ENCODE measurements around the gene C6orf132.
A peak's percentile ranks its signal among the peaks of the same experiment; 100 is the strongest.

Gene C6orf132

DNA sequence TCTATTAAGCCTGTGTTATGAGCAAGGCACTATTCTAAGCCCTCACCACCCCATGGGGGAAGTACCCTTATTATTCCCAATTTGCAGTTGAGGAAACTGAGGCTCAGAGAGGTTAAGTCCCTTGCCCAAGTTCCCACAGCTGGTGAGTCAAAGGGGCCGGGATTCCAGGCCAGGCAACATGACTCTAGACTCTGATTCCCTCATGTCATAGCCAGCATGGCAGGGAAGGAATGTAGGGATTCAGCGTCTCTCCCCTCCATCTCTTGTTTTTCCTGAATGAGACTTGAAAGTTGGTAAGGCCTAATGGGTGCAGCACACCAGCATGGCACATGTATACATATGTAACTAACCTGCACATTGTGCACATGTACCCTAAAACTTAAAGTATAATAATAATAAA lies 6.7 kb downstream of the C6orf132 start:
- no peak for DNase-seq

DNA sequence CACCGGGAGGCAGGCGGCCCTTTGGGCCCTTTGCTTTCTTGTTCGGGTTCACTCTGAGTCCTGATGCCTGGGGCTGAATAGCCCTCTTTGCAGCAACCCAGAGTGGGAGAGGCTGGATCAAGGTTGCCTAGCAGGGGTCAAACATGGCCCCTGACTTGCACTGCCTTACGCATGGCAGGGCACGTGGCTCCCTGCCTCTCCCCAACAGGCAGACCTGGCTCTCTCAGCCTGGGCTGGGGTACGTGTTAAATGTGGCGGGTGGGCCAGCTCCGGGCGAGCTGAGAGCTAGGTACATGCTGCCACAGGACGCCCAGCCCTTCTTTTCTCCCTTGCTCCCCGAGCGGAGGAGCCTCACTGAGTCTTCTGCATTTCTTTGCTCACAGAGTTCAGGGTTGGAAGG lies 7.3 kb downstream of the C6orf132 start:
- DNase-seq: no peak

DNA sequence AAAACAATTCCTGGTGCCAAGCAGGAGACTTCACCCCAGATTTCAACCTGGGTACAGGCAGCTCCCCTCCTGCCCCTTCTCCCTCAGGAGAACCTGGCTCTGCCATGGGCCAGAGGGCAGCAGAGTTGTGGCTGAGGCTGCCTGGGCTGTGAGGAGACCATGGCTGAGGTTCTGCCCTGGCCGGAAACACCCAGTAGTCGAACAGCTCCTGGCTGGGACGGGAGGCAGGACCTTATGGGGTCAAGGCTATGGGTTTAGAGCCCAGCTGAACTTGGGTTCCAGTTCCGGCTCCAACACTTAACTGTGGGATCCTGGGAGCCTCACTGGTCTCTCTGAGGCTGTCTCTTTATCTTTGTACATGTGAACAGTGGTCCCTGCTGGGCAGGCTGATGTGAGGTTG lies 8.5 kb downstream of the C6orf132 start:
- no peak for DNase-seq

DNA sequence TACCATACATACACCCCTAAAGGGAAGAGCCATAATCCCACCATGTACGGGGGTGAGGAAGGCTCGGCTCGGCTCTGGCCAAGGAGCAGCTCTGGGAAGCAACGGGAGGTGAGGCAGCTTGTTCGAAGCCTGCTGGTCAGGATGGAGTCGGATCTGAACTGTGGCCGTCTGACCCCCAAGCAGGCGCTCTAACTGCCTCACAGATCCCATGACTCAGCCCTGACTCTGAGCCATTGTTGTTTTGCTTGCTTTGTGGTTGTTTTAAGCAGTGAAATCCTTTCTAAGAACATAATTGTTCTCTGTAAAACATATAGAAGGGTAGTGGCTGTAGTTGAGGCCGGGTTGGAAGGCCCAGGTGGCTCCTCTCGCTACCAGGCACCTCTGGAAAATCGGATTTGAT lies 10.9 kb downstream of the C6orf132 start:
- no peak for DNase-seq

DNA sequence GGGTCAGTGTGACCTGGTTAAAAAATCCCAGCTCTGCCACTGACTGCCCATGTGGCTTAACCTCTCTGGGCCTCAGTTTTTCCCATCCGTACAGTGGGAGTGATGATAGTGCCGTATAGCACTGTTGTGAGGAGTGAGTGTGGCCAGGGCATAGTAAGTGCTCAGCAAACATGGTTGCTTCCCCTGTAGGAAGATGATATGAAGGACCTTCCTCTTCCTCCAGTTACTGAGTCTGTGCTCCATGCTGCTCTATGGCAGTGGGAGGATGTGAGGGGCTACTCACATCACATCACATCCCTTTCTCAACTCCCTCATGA lies 13.1 kb downstream of the C6orf132 start:
- DNase-seq: no peak

DNA sequence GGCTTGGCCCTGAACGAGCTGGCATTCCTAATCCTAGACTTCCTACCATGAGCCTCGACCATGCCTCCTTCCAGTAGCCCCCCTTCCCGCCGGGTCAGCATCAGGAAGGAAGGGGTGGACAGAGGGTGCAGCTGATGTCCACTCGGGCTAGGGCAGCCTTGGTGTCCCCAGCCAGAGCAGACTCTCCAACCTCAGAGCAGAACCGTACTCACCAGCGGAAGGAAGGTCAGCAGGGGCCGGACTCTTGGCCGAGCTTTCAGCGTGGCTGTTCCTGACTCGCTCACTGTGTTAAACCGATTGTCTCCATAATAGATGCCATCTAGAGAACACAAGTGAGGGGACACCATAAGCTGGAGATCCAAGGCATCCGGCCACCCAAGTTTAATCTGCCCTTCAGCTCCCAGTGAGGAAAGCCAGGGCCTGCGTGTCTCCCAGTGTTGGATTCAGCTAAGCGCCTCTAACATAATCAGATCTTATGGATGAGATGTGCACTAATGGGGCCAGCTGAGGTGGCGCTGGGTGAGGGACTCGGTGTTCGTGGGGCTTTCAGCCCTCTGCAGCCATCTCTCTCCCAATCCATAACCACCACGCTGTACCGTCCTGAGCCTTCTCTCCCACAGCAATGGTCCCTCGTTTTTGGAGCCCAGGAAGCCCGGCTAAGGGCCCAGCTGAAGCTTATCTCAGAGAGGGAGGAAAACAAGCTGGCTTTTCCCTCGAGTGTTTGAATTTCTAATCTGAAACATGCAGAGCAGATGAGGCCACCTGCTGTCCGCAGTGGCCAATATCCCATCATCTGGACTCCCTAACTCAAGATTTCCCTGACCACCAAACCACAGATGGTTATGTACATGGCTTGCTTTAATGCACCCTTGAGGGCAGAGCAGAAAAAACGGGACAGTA lies 13.7 kb downstream of the C6orf132 start:
- DNase-seq: no peak

DNA sequence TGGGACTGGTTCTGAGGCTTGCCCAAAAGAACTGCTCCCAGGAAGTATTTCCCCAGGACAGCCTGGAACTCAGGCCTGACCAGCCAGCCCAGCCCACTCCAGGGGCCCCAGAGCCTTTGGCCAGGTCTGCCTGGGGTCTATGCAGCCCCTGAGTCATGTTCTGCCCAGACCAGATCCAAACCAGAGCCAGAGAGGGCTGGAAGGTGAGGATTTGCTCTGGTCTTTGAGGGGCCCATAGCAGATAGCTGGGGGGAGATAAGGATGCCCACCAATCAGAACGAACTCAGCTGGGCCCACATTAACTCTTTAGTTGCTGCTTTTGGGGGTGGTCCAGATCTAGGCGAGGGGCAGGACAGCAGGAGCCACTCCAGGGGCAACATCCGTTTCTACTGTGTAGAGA lies 16.8 kb downstream of the C6orf132 start:
- no peak for DNase-seq

DNA sequence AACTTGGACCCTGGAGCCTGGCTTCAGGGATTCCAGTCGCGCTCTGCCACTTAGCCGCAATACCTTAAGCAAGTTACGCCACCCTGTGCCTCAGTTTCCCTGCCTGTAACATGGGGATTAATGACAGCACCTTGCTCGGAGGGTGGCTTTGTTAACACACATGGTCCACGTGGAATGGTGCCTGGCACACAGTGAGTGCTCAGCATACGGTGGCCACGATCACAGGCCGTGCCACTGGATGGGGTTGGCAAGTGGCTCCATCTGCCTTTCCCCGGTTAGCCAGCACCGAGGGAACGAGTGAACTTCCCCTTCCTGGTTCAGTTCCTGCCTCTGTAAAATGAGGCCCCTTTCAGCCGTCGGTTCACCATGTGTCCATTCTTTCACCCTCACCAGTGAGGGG lies 17.2 kb downstream of the C6orf132 start:
- no peak for DNase-seq

DNA sequence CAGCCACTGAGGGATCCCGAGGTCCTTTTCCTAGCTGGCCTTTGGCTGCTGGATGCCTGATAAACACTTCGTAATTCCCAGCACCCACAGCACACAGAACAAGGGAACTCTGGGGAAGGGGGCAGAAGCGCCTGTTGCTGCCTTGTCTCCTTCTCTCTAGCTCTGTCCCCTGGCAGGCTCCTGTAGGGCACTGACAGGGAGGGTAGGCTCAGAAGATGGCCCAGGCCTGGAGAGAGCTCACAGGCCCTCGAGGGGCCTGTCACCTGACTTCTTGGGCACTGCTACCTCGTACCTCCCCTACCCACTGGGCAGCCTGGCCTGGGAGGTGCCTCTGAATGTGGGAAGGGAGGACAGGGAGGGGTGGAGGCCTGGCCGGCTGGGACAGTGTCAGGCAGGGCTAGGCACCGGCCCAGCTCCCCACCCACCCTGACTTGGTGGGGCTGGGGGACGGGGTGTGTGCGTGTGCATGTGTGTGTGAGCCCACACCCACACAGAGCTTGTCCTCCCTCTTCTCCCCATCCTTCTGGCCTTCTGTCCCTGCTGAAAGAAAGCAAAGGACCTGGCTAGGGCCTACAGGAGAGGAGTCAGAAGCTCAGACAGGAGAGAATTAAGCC lies 18.1 kb downstream of the C6orf132 start:
- DNase-seq: no peak

DNA sequence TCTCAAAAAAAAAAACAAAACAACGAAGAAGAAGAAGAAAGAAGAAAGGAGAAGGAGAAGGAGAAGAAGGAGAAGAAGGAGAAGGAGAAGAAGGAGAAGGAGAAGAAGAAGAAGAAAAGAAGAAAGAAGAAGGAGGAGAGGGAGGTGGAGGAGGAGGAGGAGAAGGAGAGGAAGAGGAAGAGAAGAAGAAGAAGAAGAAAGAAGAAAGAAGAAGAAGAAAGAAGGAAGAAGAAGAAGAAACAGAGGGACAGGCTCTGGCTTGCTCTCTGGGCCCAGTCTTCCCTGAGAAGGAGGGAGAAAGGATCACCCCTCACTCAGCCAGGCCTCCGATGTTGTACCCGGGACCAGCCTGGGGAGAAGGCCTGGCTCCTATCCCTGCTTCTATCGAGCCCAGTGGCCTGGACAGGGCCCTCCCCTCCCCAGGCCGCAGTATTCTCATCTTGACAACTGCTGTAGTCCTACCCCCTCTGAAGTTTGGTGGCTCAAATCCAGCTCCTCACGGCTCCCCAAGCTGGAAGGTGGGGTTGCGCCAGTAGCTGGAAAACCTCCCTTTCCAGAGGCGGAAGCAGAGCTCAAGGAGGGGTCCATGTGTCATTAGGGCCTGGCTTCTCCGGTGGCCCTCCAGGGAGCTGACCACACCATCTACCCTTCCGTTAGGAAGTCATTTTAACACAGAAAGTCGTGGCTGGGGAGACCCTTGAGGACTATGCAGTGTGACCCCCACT lies 18.9 kb downstream of the C6orf132 start:
- no peak for DNase-seq

DNA sequence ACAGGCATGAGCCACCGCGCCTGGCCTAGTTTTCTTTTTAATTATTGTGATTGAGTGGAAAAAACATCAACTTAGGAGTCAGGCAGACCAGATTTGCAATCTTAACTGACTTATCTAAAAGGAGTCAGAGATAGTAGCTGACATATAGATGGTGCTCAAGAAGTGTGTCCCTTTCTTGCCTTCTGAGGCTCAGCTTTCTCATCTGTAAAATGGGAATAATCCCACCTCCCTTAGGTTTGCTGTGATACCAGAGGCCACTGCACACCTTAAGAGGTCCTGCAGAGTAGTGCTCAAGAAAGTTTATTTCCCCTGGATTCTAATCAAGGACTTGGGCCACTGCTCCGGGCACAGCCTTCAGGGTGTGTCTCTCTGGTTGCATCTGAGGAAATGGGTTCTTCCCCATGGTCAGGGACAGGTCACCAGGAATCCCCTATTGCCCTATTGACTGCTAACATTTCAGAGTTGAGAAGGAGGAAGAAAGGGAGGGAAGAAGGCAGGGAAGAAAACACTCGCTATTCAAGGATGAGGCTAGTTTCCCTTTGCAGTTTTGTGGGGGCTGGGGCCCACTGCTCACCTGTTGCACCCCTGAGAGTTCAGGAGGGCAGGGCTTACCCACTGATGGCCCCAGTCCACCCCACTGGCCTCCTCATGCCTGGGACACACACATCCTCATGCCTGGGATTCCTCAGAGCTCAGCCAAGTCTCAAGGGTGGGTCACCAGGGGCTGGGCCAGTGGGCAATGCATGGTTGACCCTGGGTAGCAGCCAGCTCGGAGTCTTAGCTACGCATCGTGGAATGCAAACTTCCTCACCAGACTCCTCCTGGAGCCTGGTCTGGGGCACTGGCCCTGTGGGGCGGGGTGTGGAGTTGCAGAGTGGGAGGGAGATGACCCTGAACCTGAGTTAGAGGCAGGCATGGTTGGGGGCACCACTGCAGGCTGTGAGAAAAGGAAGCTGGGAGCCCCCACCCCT lies 21.2 kb downstream of the C6orf132 start:
- no peak for DNase-seq

DNA sequence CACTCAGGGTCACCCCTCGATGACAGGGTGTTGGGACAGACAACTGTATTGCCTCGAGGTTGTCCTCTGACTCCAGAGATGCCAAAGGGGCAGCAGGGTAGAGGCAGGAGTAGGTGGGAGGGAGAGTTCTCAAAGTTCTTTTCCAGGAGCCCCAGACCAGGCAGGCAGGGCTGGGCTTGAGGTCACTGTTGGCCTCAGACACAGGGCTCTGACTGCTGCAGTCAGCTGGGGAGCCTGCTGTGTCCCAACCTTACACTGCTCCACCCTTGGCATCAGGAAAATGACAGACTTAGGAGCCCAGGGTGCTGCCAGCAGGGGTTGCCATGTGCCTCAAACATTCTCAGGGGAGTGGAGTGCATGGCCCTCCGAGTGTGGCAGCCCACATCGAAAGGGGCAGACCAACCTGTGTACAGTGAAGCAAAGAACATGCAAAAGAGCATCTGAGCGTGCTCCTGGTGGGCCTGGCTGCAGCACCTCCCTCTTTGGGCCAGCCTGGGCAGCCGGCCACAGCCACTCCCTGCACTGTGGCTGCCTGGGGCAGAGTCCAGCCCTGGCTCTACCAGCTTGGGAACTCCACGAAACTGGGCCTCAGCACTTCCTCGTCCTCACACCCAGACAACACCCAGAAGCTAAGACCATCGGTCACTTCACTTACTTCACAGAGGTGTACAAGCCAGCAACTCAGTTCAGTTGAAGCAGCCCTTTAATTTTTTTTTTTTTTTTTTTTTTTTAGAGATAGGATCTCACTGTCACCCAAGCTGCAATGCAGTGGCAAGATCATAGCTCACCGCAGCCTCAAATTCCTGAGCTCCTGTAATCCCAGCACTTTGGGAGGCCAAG lies 24.0 kb downstream of the C6orf132 start:
- DNase-seq: peak in 18 of 58 donors; percentile 2 to 54 (median 12)

DNA sequence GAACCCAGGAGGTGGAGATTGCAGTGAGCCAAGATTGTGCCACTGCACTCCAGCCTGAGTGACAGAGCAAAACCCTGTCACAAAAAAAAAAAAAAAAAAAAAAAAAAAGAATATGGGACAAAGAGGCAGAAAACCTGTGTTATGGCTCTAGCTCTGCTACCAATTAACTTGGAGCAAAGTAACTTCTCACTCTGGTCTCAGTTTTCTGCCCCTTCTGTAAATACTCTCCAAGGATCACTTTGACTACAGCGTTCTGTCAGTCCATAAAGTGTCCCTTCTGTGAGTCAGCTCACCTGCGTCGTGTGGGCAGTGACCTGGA lies 24.6 kb downstream of the C6orf132 start:
- DNase-seq: no peak

DNA sequence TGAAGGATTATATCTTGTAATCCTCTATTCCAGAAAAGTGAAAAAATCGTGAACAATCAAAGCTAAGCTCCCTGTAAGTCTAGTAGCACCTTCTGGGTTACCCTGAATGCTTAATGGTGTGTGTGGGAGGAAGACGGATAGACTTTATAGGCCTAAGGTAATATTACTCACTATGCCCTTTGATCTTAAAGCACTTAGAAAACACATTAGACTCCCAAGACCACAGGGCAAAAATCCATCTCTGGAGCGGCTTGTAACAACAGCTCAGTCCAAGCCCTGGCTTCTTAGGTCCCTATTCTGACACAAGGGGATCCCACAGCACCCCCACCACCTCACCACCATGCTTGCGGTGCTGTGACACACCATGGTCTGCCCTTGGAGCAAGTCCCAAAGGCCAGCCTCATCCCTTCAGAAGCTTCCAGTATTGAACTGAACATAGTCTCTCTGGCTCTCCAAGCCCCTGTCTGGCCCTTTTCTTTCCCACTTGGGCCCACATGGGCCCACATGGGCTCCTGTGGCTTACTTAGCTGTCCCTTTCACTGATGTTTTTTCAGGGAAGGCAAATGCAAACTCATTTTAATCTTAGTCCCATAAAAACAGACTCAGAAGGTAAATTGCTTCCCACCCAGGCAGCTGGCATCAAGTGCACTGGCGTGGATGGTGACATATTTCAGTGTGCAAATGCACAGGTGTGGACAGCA lies 28.3 kb downstream of the C6orf132 start:
- DNase-seq: no peak

DNA sequence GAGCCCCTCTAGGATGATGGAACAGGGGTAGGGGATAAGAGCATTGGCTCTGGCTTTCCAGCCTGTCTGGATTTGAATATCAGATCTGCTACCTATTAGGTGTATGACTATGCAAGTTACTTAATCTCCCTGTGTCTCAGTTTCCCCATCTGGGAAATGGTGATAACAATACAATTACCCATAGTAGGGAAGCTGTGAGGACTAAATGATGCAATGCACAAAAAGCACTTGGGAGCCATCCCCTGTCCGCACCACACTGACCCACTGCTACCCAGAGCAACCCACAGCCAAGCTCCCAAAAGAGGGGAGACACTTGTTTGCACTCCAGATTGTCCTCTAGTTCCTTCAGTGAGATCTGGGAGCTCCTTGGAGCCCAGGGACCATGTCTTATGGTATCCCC lies 30.1 kb downstream of the C6orf132 start:
- DNase-seq: no peak

DNA sequence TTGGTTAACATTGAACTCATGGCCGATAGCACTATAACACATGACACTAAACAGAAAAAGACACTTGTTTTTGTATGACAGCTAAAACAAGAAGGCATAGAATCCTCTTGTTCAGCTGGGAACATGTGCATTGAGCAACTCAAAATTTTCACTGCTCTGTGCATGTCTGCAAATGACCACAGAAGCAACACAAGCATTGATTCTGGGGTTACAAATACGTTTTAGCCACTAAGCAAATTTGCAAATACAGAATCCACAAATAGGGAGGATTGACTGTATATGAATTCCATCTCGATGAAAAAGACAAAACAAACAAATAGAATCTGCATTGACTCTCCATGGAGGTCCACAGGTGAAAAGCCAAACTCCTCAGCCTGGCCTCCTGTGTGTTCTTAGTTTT lies 31.7 kb downstream of the C6orf132 start:
- no peak for DNase-seq

DNA sequence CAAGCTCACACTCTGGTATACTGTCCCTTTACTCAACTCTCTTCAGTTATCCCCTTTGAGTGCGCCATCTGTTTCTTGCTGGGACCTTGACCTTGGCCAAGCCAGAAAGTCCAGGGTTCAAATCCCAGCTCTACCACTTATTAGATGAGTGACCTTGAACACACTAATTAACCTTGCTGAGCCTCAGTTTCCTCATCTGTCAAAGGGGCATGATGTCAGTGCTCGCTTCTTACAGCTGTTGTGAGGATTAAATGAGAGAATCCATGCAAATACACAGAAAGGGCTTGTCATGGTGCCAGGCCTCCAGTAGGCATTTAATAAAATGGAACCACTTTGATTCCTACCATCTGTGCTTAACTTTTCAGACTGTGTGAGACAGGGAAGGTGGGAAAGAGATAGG lies 34.3 kb downstream of the C6orf132 start:
- no peak for DNase-seq

DNA sequence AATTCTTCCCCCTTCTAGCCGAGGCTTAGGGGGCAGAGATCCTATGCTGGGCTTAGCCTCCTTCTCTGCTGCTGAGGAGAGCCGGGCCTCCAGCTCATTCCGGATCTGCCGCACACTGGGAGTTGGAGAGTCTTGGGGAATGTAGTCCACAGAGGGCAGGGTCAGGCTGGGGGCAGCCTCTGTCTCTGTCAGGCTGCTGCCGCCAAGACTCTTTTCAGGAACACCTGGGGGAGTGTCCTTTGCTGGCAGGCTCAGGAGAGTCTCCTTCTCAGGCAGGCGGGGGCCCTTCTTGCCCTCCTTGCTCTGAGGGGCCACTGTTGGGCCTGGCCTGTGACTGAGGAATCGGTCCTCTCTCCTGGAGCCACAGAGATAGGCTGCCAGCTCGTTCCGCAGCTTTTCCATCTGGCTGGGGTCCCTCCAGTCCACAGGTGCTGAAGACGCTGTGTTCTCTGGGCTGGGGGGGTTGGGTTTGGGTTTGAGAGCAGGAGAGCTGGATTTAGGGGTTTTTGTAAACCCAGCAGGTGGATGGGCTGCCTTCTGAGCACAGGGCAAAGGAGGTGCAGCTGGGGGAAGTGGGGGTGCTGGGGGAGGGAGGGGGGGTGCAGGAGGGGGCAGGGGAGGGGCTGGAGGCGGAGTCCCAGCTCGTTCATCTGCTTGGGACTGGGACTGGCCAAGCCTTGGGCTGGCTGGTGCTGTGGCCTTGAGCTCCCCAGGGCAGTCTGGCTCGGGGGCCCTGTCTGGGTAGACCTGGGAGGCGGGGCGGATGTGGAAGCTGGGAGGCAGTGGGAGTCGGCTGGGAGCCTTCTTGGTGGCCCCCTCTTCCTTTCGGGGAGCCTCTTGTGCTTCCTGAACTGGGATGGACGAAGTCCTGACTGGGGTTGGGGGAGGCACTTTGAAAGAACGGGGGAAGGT lies 36.1 kb downstream of the C6orf132 start:
- DNase-seq: no peak

DNA sequence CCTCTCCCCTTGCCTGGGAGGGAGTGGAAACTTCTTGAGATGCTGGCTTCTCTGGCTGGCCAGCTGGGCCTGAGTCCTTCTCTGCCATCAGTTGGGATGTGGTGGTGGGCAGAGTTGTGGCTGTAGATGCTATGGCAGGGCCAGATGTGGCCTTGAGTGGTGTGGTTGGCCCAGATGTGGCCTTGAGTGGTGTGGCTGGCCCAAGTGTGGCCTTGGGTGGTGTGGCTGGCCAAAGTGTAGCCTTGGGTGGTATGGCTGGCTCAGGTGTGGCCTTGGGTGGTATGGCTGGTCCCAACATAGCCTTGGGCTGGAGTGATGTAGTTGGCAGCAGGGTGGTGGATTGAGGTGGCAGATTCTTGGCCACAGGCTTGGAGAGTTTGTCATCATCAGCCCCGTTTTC lies 36.7 kb downstream of the C6orf132 start:
- no peak for DNase-seq

All from anterior cingulate cortex (tissue), 58 donors.